HEK293T (cell line): ENCODE measurements around the gene AGBL1.

Experiments used
- BHLHE40 ChIP-seq: fragments of 450-650 bp; IDR thresholded peaks from 2 replicates; pipeline ENCODE4 v1.6.1; 2016; ENCODE audit warnings: mild to moderate bottlenecking, moderate library complexity, borderline replicate concordance
- ELF4 ChIP-seq: fragments of 450-650 bp; IDR thresholded peaks from 2 replicates; pipeline ENCODE4 v1.6.1; 2017; ENCODE audit warnings: antibody characterized with exemption
- FOXK2 ChIP-seq: fragments of 450-650 bp; IDR thresholded peaks from 2 replicates; pipeline ENCODE4 v1.6.1; 2016; ENCODE audit warnings: mild to moderate bottlenecking
- FOXM1 ChIP-seq: fragments of 450-650 bp; IDR thresholded peaks from 2 replicates; pipeline ENCODE4 v1.6.1; 2017; ENCODE audit warnings: mild to moderate bottlenecking, borderline replicate concordance
- HDGF ChIP-seq: fragments of 450-650 bp; IDR thresholded peaks from 2 replicates; pipeline ENCODE4 v1.6.1; 2017; ENCODE audit warnings: antibody characterized with exemption, borderline replicate concordance
- NFRKB ChIP-seq: fragments of 450-650 bp; IDR thresholded peaks from 2 replicates; pipeline ENCODE4 v1.6.1; 2016; ENCODE audit warnings: mild to moderate bottlenecking, moderate library complexity
- PKNOX1 ChIP-seq: fragments of 450-650 bp; IDR thresholded peaks from 2 replicates; pipeline ENCODE4 v1.6.1; 2016
- SUZ12 ChIP-seq: fragments of 450-650 bp; IDR thresholded peaks from 2 replicates; pipeline ENCODE4 v1.6.1; 2016; ENCODE audit warnings: mild to moderate bottlenecking
- TARDBP ChIP-seq: fragments of 450-650 bp; IDR thresholded peaks from 2 replicates; pipeline ENCODE4 v1.6.1; 2016

- no peak for TF ChIP-seq SUZ12
- no peak for TF ChIP-seq ELF4
- no peak for TF ChIP-seq NFRKB
- no peak for TF ChIP-seq TARDBP
- TF ChIP-seq FOXK2: no peak
- no peak for TF ChIP-seq BHLHE40
- no peak for TF ChIP-seq PKNOX1
- no peak for TF ChIP-seq FOXM1
- no peak for TF ChIP-seq HDGF
Measured at GRCh38 chr15:86165265-86166211, 85.9 kb downstream of the AGBL1 start.
